Measurements from ENCODE around the gene RASA4.
"Not testable (repeated sequence)": the region's sequence is repeated elsewhere in the genome, so short reads cannot be mapped to it uniquely, and the experiment has no call there.

RASA4 gene

GRCh38 chr7:102604431-102605145 lies 12.0 kb downstream of the RASA4 start:
- DNase-seq: not testable (repeated sequence)

GRCh38 chr7:102602317-102602716 lies 14.2 kb downstream of the RASA4 start:
- not testable (repeated sequence) for DNase-seq

DNA sequence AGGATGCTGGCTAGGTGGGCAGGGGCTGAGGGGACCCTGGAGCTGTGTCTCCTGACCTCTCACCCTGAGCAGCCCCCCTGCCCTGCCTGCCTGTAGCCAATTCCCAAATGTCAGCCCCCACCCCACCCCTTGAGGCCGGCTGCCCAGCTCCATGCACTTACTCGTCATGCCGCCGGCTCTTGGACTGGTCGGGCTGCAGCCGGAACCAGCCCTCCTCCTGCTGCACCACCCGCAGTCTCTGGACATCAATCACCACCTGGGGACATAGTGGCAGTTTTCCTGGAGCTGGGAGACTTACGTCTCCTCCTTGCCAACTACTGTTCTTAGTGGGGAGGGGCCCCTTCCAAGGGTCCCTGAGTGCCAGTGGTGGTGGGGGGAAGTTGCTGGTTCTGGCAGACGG lies 16.9 kb downstream of the RASA4 start:
- DNase-seq: not testable (repeated sequence)

- DNase-seq: not testable (repeated sequence)
These were observed 20.5 kb downstream of the RASA4 start for GRCh38 chr7:102596036-102596435.

DNA sequence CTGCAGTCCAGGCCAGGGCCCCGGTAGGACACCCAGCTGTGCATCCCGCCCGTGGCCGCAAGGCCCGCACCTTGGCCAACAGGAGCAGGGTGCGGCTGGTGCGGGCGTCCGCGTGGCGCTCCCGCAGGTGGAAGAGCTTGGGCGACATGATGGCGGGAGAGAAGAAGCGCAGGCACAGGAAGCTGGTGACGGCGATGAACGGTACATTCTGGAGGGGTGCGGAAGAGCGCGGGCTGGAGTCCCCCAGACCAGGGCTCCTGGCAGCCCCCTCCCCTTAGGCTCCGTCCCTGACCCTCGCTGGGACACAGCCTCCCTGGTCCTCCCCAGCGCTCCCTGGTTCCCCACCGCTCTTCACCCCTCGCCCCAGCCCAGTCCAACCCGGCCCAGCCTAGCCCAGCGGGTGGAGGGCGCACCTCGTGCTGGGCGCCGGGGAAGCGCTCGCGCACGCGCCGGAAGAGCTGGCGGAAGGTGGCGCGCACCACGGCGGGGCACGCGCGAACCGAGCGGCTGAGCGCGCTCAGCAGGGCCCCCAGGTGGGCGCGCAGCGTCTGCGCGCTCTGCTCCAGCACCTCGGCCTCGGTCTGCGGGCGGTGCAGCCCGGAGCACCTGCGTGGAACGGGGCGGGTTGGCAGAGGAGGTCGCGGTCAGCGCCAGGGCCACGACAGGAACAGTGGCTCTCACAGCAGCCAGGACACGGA lies 22.8 kb downstream of the RASA4 start:
- not testable (repeated sequence) for DNase-seq

GRCh38 chr7:102592477-102593019 lies 24.0 kb downstream of the RASA4 start:
- not testable (repeated sequence) for DNase-seq

DNA sequence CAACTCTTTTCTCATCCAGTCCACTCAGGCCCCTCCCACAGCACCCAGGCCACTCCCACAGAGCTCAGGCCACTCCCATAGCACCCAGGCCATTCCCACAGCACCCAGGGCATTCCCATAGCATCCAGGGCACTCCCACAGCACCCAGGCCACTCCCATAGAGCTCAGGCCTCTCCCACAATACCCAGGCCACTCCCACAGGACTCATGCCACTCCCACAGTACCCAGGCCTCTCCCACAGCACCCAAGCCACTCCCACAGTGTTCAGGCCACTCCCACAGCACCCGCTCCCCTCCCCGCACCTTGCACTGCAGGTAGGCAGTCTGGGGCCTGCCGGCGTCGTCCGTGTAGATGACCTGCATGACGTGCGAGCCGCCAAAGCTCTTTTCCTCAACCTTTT lies 26.7 kb downstream of the RASA4 start:
- DNase-seq: not testable (repeated sequence)

GRCh38 chr7:102583495-102583894 lies 33.1 kb downstream of the RASA4 start:
- DNase-seq: not testable (repeated sequence)

DNA sequence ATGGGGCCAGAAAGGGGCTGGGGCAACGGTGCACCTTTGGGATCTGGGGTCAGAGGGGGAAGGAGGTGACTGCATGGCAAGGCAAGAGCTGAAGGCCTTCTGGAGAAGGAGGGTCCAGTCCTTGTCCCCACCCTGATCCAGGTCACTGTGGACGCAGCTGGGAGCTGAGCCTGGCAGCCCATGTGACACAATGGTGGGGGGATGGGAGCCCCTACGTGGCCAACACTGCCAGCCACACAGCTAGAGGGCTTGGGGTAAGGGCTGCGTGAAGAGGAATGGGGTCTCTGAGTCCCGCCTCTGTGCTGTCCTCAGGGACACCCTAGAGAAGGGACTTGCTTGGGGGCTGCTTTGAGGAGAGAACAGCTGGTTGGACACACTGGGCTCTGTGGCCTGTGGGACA lies 34.8 kb downstream of the RASA4 start:
- not testable (repeated sequence) for DNase-seq

DNA sequence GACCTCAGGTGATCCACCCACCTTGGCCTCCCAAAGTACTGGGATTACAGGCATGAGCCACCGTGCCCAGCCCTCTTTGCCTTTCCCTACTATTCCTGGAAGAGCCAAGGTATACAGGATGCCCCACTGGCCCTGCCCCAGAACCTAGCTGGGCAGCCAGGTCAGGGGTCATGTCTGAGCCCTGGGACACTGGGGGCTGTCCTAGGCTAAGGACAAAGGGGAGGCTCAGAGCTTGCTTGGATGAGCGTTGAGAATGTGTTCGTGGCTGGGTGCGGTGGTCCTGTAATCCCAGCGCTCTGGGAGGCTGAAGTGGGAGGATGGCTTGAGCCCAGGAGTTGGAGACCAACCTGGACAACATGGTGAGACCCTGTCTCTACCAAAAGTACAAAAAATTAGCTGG lies 38.1 kb downstream of the RASA4 start:
- not testable (repeated sequence) for DNase-seq

- DNase-seq: not testable (repeated sequence)
These were observed 39.0 kb downstream of the RASA4 start for GRCh38 chr7:102577315-102578240.

- DNase-seq: not testable (repeated sequence)
These were observed 40.2 kb downstream of the RASA4 start for GRCh38 chr7:102576363-102576762.

GRCh38 chr7:102574607-102575006 lies 41.9 kb downstream of the RASA4 start:
- not testable (repeated sequence) for DNase-seq

GRCh38 chr7:102572261-102573239 lies 44.0 kb downstream of the RASA4 start, which contains the start of gene POLR2J3:
POLR2J3 (minus strand) TSS chr7:102572583; CDS start chr7:102572521, 62 bp downstream.
- not testable (repeated sequence) for DNase-seq

DNA sequence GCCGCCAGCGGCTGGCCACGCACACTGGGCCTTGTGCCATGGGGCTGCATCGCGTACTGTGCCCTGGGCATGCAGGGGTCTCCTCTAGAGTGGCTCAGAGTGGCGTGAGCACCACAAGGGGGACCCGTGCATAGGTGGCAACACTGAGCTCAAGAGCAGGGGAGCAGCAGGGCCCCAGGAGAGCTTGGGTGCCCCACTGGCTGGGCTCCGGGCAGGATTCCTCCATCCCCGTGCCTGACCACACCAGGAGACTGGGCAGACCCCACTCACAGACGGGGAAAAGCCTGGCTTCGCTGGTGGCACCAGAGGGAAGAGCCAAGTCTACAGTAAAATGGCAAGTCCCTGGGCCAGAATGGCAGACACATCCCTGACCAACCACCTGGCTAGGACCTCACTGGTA lies 47.9 kb downstream of the RASA4 start:
- DNase-seq: not testable (repeated sequence)

GRCh38 chr7:102550808-102551422 lies 65.6 kb downstream of the RASA4 start, which contains the start of gene SPDYE2:
SPDYE2 (plus strand) TSS chr7:102551226; CDS start chr7:102553256, 2,030 bp downstream.
- DNase-seq: not testable (repeated sequence)

DNA sequence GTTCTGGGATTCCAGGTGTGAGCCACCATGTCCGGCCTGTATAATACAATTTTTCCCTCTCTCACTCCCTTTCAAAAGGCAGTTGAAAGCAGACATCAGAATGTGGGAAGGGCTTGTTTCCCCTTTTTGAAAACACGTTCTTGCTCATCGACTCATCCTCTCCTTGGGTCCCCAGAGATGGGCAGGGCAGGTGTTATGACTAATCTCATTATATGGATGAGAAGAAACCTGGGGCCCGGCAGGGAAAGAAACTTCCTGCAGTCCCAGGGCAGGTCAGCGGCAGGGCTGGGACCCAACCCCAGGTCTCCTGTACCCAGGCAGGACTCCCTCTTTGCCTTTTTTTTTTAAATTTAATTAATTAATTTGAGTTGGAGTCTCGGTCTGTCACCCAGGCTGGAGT lies 70.2 kb downstream of the RASA4 start:
- not testable (repeated sequence) for DNase-seq

DNA sequence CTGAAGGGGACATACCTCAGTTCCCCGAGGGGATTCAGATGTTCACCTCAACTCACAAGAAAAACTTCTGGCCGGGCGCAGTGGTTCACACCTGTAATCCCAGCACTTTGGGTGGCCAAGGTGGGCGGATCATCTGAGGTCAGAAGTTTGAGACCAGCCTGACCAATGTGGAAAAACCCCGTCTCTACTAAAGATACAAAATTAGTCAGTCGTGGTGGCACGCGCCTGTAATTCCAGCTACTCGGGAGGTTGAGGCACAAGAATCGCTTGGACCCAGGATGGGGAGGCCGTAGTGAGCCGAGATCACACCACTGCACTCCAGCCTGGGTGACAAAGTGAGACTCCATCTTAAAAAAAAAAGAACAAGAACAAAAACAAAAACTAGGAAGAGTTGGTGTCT lies 71.3 kb downstream of the RASA4 start:
- DNase-seq: not testable (repeated sequence)

- not testable (repeated sequence) for DNase-seq
These were observed 72.2 kb downstream of the RASA4 start for GRCh38 chr7:102544372-102544771.

DNA sequence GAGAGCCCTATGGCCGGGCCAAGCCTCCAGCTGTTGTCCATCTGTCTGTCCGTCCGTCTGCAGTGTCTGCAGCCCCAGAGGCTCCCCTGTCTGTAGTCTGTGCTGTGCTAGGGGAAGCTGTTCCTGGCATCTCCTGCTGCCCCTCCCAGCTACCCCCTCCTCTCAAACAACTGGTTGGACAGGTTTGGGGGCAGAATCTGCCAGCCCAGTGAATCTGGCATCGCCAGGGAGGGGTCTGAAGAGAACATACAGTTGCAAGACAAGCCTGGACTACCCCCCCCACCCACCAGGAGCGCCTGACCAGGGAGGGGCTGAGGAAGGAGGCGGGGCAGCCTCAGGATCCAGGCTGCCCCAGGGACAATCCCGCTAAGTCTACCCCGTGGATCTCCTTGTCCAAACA lies 73.0 kb downstream of the RASA4 start, which contains the start of gene UPK3BL2:
TSS of gene UPK3BL2 (minus strand) at position 101 of the 400 bp plus-strand sequence. CDS start at position 41, 60 bp downstream.
- not testable (repeated sequence) for DNase-seq

DNA sequence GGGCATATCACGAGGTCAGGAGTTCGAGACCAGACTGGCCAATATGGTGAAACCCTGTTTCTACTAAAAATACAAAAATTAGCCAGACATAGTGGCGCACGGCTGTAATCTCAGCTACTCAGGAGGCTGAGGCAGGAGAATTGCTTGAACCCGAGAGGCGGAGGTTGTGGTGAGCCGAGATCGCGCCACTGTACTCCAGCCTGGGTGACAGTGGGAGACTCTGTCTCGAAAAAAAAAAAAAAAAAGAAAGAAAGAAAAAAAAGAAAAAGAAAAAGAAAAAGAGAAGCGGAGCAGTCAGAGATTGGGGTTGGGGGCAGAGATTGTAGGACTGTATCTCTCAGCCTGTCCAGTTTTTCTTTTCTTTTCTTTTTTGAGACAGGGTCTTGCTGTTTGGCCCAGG lies 73.8 kb downstream of the RASA4 start:
- DNase-seq: not testable (repeated sequence)

Measured in NCI-H510A (cell line).